GM12872 (cell line): Measurements from ENCODE around the gene SAA2.

Experiments
- TF ChIP-seq, protein P1 (sequence below): IDR thresholded peaks from 3 replicates; pipeline ENCODE4 v1.5.1; 2011; ENCODE audit warnings: low read depth, mild to moderate bottlenecking, low read length, moderate library complexity; ENCODE audit not compliant: insufficient read depth

The SAA2 gene

DNA sequence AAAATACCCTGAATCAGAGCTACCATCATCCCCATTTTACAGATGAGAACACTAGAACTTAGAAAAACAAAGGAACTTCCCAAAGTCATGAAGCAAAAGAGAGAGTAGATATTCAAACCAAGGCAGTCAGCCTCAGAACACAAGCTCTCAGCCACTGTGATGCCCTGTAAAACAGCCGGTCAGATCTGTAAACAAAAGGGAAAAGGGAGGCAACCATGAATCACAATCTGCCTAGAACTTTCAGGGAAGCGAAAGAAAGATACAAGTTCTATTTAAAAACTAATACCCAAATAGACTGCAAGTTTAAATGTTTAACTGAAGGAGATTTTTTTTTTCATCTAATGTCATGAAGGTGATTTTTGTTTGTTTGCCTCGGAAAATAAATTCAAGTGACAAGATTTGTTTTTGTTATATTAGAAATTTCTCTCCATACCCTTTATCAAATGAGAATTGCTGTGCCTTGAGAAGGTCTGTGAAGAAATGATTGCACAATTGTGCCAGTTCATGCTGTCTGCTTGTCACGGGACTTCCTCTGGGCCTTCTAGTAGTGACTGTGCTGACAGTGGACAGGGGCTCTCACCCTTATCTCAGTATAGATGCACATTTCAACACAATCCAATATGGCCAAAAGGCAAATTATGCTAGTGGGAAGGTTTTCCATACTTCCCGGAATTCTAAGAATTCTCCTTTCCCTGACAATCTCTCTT is 29.2 kb upstream of the SAA2 start:
- TF ChIP-seq, protein P1, sequence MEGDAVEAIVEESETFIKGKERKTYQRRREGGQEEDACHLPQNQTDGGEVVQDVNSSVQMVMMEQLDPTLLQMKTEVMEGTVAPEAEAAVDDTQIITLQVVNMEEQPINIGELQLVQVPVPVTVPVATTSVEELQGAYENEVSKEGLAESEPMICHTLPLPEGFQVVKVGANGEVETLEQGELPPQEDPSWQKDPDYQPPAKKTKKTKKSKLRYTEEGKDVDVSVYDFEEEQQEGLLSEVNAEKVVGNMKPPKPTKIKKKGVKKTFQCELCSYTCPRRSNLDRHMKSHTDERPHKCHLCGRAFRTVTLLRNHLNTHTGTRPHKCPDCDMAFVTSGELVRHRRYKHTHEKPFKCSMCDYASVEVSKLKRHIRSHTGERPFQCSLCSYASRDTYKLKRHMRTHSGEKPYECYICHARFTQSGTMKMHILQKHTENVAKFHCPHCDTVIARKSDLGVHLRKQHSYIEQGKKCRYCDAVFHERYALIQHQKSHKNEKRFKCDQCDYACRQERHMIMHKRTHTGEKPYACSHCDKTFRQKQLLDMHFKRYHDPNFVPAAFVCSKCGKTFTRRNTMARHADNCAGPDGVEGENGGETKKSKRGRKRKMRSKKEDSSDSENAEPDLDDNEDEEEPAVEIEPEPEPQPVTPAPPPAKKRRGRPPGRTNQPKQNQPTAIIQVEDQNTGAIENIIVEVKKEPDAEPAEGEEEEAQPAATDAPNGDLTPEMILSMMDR: no peak

DNA sequence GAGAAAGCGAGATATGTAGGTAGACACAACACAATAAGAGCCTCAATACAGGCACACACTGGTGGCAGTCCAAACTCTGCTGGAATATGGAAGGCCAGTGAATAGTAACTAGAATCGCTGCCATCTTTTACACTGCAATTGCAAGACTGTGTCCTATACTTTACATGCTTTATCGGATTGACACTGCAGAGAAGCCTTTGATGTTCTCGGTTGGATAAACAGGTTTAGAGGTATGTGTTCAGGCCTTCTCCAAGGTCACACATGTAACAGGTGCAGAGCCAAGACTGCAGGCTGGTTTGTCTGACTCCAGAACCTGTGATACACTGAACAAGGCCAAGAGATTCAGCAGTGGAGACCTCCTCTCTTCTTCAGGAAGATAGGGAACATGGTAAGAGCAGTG is 22.7 kb upstream of the SAA2 start:
- TF ChIP-seq, protein P1: no peak

DNA sequence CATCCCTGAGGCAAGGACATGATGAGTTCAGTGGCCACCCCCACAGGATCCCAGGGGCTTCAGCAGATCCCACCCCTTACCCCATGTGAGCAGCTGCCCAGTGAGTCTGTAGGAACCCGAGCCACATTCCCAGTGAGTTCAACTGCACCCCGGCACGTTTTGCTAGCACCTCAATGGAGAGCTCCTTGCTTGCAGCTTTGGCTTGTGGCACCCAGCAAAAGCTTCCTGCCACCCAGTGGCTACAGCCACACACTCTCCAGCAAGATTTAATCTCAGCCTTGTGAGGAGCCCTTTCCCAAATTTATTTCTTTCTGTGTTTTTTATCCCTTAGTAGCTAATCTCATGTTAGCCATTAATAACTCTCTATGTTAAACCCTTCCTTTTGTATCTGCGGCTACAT is 21.6 kb upstream of the SAA2 start:
- TF ChIP-seq, protein P1: no peak

DNA sequence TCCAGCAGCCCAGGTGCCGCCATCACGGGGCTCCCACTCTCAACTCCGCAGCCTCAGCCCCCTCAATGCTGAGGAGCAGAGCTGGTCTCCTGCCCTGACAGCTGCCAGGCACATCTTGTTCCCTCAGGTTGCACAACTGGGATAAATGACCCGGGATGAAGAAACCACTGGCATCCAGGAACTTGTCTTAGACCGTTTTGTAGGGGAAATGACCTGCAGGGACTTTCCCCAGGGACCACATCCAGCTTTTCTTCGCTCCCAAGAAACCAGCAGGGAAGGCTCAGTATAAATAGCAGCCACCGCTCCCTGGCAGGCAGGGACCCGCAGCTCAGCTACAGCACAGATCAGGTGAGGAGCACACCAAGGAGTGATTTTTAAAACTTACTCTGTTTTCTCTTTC is 17.5 kb upstream of the SAA2 start, which contains the start of gene SAA1:
Gene SAA1 (plus strand): TSS at position 316 of the 400 bp plus-strand sequence. CDS start 624 bp downstream, outside the sequence.
- TF ChIP-seq, protein P1: no peak

DNA sequence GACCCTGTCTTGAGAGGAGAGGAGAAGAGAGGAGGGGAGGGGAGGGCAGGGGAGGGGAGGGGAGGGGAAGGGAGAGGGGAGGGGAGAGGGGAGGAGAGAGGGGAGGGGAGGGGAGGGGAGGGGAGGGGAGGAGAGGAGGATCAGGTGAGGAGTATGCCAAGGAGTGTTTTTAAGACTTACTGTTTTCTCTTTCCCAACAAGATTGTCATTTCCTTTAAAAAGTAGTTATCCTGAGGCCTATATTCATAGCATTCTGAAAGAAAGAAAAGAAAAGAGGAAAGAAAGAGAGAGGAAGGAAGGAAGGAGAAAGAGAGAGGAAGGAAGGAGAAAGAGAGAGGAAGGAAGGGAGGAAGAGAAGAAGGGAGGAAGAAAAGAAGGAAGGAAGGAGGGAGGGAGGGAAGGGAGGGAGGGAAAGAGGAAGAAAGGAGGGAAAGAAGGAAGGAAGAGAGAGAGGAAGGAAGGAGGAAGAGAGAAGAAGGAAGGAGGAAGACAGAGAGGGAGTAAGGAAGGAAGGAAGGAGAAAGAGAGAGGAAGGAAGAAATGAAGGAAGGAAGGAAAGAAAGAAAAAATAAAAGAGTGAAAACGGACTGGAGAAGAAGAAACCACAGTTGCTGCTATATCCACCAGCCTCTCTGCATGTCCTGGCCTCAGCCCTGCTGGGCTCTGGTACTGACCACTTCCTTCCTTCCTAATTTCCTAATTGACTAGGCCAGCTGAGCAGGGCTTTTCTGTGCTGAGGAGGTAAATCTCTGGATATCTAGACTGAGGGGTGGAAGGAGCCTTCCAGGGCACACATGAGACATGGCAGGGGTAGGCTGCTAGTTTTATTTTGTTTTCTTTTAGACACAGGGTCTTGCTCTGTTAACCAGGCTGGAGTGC is 16.4 kb upstream of the SAA2 start:
- TF ChIP-seq, protein P1: no peak

DNA sequence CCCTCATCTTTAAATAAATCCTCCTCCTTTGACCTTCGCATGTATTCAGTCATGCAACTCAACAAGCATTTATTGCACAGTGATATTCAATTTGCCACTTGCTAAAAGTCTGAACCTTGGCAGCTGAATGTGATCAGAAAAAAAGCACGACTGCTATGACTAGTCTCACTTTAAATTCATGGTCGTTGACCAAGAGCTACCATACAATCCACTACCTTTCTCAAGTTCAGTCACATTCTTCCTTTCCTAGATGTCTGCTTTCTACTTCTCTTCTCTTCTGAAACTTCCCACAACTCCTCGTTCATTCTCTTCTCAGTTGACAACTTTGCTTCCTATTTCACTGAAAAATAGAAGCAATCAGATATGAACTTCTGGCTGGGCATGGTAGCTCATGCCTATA is 15.6 kb upstream of the SAA2 start:
- TF ChIP-seq, protein P1: no peak

DNA sequence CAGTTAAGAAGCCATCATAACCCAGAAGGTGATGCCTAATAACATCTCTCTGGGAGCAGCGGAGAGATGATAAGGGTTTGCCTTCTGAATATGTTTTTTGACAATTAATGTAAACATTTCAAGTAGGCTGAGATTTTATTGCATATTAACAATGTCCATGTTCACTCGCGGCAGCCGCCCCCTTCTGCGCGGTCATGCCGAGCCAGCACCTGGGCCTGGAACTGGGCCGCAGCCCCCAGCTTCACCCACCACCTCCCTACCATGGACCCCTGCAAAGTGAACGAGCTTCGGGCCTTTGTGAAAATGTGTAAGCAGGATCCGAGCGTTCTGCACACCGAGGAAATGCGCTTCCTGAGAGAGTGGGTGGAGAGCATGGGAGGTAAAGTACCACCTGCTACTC is 13.3 kb upstream of the SAA2 start:
- TF ChIP-seq, protein P1: no peak
